Glutamatergic neuron (in vitro differentiated cells): ENCODE measurements around the gene CYP4F3. TPM values are rescaled to one million over a fixed set of nuclear protein-coding genes. Genes with fewer than 3 reads are reported as not detected.

ENCODE experiments used
- DNase-seq: peaks from one replicate; pipeline ENCODE4 v3.0.0; 2022
- H3K27ac Mint-ChIP-seq: one replicate; pipeline ENCODE4 v1.8.0; 2020; ENCODE audit warnings: mild to moderate bottlenecking, mixed read lengths, inconsistent platforms; ENCODE audit not compliant: unreplicated experiment
- H3K27me3 Mint-ChIP-seq: one replicate; pipeline ENCODE4 v1.8.0; 2020; ENCODE audit warnings: mild to moderate bottlenecking, moderate library complexity, mixed read lengths, inconsistent platforms; ENCODE audit not compliant: unreplicated experiment
- H3K36me3 Mint-ChIP-seq: one replicate; pipeline ENCODE4 v1.8.0; 2020; ENCODE audit warnings: mild to moderate bottlenecking, mixed read lengths, inconsistent platforms; ENCODE audit not compliant: unreplicated experiment
- H3K4me1 Mint-ChIP-seq: one replicate; pipeline ENCODE4 v1.8.0; 2020; ENCODE audit warnings: mild to moderate bottlenecking, low read depth, mixed read lengths, inconsistent platforms; ENCODE audit not compliant: unreplicated experiment
- H3K4me3 Mint-ChIP-seq: one replicate; pipeline ENCODE4 v1.8.0; 2020; ENCODE audit warnings: mild to moderate bottlenecking, mixed read lengths, inconsistent platforms; ENCODE audit not compliant: unreplicated experiment
- H3K9me3 Mint-ChIP-seq: one replicate; pipeline ENCODE4 v1.8.0; 2020; ENCODE audit warnings: mild to moderate bottlenecking, moderate library complexity, mixed read lengths, inconsistent platforms; ENCODE audit not compliant: unreplicated experiment
- total RNA-seq: library from RNA; stranded (reverse); fragmentation: NEBNext Ultra II Directional; extraction: Animal tissue kit (Norgen Biotek cat#: 25700); gene quantifications from one replicate; pipeline ENCODE4 v1.2.1, GENCODE V29; 2021; ENCODE audit not compliant: unreplicated experiment
- TF ChIP-seq, protein P1 (sequence below): fragments of 200-600 bp; sonication (generic); IDR thresholded peaks from one replicate; pipeline ENCODE4 v1.5.0; 2021; ENCODE audit not compliant: partially characterized antibody, unreplicated experiment

The CYP4F3 gene
- total RNA-seq, 1 donor from 2014 or later: not detected

GRCh38 chr19:15616183-15616582 is 24.5 kb upstream of the CYP4F3 start:
- H3K27me3 Mint-ChIP-seq: peaks cover 2% of the 10 kb centered on the region
- H3K4me1 Mint-ChIP-seq: no peaks in the 10 kb centered on the region
- DNase-seq: no peak
- no peak overlapping the region for H3K4me3 Mint-ChIP-seq
- H3K27ac Mint-ChIP-seq: no peak overlapping the region
- peaks cover 6% of the 10 kb centered on the region for H3K9me3 Mint-ChIP-seq
- H3K36me3 Mint-ChIP-seq: peaks cover 6% of the 10 kb centered on the region
- TF ChIP-seq, protein P1, sequence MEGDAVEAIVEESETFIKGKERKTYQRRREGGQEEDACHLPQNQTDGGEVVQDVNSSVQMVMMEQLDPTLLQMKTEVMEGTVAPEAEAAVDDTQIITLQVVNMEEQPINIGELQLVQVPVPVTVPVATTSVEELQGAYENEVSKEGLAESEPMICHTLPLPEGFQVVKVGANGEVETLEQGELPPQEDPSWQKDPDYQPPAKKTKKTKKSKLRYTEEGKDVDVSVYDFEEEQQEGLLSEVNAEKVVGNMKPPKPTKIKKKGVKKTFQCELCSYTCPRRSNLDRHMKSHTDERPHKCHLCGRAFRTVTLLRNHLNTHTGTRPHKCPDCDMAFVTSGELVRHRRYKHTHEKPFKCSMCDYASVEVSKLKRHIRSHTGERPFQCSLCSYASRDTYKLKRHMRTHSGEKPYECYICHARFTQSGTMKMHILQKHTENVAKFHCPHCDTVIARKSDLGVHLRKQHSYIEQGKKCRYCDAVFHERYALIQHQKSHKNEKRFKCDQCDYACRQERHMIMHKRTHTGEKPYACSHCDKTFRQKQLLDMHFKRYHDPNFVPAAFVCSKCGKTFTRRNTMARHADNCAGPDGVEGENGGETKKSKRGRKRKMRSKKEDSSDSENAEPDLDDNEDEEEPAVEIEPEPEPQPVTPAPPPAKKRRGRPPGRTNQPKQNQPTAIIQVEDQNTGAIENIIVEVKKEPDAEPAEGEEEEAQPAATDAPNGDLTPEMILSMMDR: no peak

- DNase-seq: no peak
- H3K4me1 Mint-ChIP-seq: no peaks in the 10 kb centered on the region
- no peak overlapping the region for H3K27ac Mint-ChIP-seq
- peaks cover 6% of the 10 kb centered on the region for H3K36me3 Mint-ChIP-seq
- H3K4me3 Mint-ChIP-seq: no peak overlapping the region
- H3K9me3 Mint-ChIP-seq: peaks cover 10% of the 10 kb centered on the region
- peaks cover 2% of the 10 kb centered on the region for H3K27me3 Mint-ChIP-seq
- TF ChIP-seq, protein P1: no peak
These were observed 23.9 kb upstream of the CYP4F3 start for GRCh38 chr19:15616627-15617270.

GRCh38 chr19:15618321-15618720 is 22.4 kb upstream of the CYP4F3 start:
- Mint-ChIP-seq H3K4me1 (no peaks in the 10 kb centered on the region), H3K4me3 (no peak overlapping the region)

DNA sequence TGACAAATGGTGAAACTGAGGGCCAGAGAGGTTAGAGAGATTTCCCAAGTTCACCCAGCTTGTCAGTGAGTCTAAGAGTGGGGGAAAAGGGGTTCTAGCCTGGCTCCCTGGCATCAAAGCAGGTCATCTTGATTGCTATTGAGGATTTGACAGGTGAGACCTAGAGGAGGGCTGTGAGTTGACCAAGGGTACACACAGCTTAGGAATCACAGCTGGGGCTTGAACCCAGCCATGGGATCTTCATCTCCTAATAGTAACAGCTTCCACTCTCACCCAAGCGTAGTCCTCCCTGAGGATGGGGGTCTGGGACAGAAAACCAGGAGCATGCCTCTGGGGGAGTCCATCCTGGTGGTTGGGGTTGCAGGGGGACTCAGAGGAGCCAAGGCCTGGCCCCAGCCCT is 18.9 kb upstream of the CYP4F3 start:
- TF ChIP-seq, protein P1: no peak
- no peak for DNase-seq
- H3K4me1 Mint-ChIP-seq: no peaks in the 10 kb centered on the region
- no peaks in the 10 kb centered on the region for H3K36me3 Mint-ChIP-seq
- peaks cover 5% of the 10 kb centered on the region for H3K27me3 Mint-ChIP-seq
- peaks cover 6% of the 10 kb centered on the region for H3K9me3 Mint-ChIP-seq
- no peak overlapping the region for H3K27ac Mint-ChIP-seq
- H3K4me3 Mint-ChIP-seq: no peak overlapping the region

More at GRCh38 chr19:15618321-15618720, 22.4 kb upstream of the CYP4F3 start:
- H3K9me3 Mint-ChIP-seq: peaks cover 8% of the 10 kb centered on the region
- H3K27me3 Mint-ChIP-seq: peaks cover 5% of the 10 kb centered on the region
- no peak overlapping the region for H3K27ac Mint-ChIP-seq
- peaks cover 6% of the 10 kb centered on the region for H3K36me3 Mint-ChIP-seq
- TF ChIP-seq, protein P1: no peak
- no peak for DNase-seq

DNA sequence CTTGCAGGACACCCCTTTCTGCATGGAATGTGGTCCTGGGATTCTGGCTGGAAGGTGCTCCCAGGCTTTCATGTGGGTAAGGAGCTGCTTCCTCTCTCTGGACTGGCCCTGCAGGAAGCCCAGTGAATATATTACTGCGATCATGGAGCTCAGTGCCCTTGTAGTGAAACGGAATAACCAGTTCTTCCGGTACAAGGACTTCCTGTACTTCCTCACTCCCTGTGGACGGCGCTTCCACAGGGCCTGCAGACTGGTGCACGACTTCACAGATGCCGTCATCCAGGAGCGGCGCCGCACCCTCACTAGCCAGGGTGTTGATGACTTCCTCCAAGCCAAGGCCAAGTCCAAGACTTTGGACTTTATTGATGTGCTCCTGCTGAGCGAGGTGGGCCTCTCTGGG is 17.7 kb upstream of the CYP4F3 start:
- TF ChIP-seq, protein P1: no peak
- peaks cover 6% of the 10 kb centered on the region for H3K9me3 Mint-ChIP-seq
- H3K27me3 Mint-ChIP-seq: peaks cover 5% of the 10 kb centered on the region
- H3K4me3 Mint-ChIP-seq: no peak overlapping the region
- H3K36me3 Mint-ChIP-seq: no peaks in the 10 kb centered on the region
- no peak for DNase-seq
- no peaks in the 10 kb centered on the region for H3K4me1 Mint-ChIP-seq
- H3K27ac Mint-ChIP-seq: no peak overlapping the region
